Posterior cingulate gyrus (tissue), 11 donors: Measurements from ENCODE around the gene LRR1.
A peak's percentile ranks its signal among the peaks of the same experiment; 100 is the strongest.
"Not testable (repeated sequence)": the region's sequence is repeated elsewhere in the genome, so short reads cannot be mapped to it uniquely, and the experiment has no call there.

Experiments
- DNase-seq, 10 donors: peaks; one replicate each; pipeline versions ENCODE4 v3.0.0 to v3.0.0-alpha.2; 2020 to 2021; ENCODE audit warnings: mixed read lengths in 3 of 10
- intact Hi-C: fragments of 100-400 bp; cut with DNase I; formaldehyde crosslinking; loops from one replicate; pipeline ENCODE4 v1.15.1; 2023

The LRR1 gene

DNA sequence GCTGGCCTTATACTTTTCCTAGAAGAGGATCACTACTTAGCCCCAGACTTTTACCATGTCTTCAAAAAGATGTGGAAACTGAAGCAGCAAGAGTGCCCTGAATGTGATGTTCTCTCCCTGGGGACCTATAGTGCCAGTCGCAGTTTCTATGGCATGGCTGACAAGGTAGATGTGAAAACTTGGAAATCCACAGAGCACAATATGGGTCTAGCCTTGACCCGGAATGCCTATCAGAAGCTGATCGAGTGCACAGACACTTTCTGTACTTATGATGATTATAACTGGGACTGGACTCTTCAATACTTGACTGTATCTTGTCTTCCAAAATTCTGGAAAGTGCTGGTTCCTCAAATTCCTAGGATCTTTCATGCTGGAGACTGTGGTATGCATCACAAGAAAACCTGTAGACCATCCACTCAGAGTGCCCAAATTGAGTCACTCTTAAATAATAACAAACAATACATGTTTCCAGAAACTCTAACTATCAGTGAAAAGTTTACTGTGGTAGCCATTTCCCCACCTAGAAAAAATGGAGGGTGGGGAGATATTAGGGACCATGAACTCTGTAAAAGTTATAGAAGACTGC is 23.4 kb downstream of the LRR1 start:
- DNase-seq: no peak
- intact Hi-C loops: loop anchor here (5.0 kb wide), 1 partner anchor 240 kb away; no protein-coding TSS in a partner anchor

- DNase-seq: no peak
- intact Hi-C loops: loop anchor here (5.0 kb wide), 1 partner anchor 239 kb away; no protein-coding TSS in a partner anchor
These were observed 24.6 kb downstream of the LRR1 start for GRCh38 chr14:49623387-49623786.

GRCh38 chr14:49623941-49624839 is 25.4 kb downstream of the LRR1 start:
- intact Hi-C loops: loop anchor here (5.0 kb wide), 1 partner anchor 238 kb away; no protein-coding TSS in a partner anchor
- no peak for DNase-seq

DNA sequence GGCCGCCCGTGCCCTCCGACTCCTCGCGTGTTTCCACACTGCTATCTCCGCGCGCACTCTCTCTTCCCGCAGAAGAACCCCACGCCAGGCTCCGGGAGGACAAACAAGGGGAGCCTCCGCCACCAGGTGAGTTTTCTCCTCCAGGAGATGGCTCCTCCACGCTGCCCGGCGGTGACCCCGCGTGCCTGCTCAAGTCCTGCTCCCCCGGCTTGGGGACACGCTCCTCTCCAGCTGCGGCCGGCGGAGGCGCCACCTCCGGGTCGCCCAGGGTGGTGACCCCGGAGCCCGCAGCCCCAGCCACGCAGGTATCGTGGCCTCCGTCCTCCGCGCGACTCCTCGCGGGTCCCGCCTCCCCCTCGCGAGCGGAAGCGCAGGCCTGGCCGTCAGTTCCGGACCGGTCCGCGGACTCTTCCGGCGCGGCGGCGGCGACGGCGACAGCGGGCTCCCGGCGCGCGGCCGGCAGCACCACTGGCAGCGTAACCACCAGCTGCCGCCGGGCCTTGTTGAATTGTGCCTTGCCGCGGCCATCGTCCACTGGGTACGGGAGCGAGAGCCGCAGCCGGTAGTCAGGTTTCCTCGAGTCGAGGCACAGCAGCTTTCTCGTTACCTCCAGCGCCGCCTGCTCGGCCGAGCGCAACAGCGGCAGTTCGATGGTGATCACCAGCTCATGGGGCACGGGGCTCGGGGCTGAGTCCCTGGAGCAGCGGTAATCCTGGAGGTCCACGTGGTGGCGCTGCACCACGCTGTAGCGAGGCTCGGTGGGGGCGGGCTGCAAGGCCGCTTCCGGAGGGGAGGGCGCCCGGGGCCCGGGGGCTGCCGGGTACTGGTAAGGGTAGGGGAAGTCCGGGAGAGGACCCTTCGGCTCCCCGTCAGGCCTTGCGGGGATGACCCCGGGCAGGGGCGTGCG is 35.2 kb downstream of the LRR1 start:
- intact Hi-C loops: loop anchor here (1.0 kb wide), 3 partner anchors 54 to 218 kb away; partner anchors contain the start of genes KLHDC2, NEMF and POLE2
- peak; percentile 87 to 99 (median 94) for DNase-seq

DNA sequence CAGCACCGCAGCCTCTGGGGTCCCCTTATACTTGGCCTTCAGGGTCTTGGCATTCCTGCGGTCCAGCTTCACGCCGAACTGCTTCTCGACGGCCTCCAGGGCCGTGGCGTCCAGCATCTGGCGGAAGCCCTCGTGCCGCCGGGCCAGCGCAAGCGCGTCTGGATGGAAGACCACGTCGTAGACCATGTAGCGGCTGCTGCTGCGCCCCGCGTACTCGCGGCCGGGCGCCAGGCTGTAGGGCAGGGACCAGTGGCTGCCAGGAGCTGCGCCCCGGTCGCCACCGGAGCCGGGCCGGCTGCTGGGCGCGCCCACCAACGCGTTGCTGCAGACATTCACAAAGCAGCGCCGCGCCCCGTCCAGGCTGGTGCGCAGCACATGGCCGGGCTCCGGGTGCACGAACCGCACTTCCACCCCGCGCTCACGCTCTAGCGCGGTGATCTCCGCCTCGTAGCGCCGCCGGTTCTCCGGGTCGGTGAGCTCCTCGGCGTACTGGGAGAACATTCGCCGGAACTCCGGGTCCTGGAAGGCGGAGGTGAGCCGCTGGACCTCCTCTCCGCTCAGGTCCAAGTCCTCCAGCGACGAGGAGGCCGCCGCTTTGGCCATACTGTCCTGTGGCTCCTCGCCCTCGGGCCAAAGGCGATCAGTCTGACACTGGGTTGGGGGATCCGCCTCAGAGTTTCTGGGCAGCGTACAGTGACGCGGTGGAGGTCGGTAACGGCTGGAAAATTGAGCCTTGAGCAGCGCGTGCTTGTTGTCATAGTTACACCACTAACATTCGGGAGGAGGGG is 36.0 kb downstream of the LRR1 start, which contains the start of gene DNAAF2:
Gene DNAAF2 (minus strand): TSS at position 698 of the 788 bp plus-strand sequence. CDS start 95 bp downstream, at position 603.
- intact Hi-C loops: loop anchor here (1.0 kb wide), 3 partner anchors 54 to 218 kb away; partner anchors contain the start of genes KLHDC2, NEMF and POLE2
- peak in 8 of 10 donors; percentile 25 to 88 (median 38) for DNase-seq

- no peak for DNase-seq
- intact Hi-C loops: no loop called here
These were observed 38.1 kb downstream of the LRR1 start for GRCh38 chr14:49636866-49637265.

DNA sequence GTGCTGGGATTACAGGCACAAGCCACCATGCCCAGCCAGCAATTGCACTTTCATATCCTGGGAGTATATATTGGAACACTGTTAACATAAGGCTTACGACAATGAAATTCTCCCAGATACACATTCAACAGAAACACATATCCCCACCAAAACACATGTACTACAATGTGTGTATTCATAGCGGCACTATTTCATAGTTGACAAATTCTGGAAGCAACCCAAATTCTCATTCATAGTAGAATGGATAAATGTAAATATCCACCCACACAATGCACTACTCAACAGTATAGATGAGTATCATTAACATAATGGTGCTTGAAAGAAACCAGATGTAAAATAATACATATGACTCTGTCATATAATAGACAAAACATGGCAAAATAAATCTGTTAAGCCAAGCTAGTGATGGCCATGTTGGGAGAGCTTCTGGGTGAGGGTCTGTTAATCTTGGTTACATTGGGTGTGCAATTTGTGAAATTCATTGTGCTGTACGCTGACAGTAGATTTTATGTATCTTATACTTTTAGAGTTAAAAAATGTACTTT is 38.9 kb downstream of the LRR1 start:
- DNase-seq: no peak
- intact Hi-C loops: no loop called here

GRCh38 chr14:49640540-49641417 is 42.0 kb downstream of the LRR1 start:
- intact Hi-C loops: no loop called here
- no peak for DNase-seq

DNA sequence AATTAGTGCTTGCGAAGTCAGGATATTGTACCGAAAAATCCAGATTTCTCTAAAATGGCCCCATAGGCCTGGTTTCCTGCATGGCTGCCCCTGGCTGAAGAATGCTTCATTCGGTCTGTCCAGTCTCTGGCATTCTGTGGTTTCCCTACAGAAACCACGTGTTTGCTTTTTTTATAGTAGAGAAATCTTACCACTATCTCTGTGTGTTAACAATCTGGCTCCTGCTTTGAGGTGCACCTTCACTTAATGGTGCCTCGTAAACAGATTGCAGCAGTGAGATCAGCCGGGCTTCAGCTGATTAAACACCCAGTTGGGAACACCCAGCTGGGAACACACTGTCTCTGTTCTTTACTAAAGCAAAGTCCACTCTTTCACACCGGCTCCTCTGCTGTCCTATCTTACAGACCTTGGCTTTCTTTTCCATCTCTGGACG is 43.0 kb downstream of the LRR1 start:
- intact Hi-C loops: no loop called here
- DNase-seq: peak in 3 of 10 donors; percentile 22 to 41 (median 25)

GRCh38 chr14:49642163-49642562 is 43.4 kb downstream of the LRR1 start:
- intact Hi-C loops: no loop called here
- DNase-seq: no peak

GRCh38 chr14:49653508-49653907 is 54.8 kb downstream of the LRR1 start:
- DNase-seq: no peak
- intact Hi-C loops: no loop called here

- intact Hi-C loops: no loop called here
- DNase-seq: no peak
These were observed 55.8 kb downstream of the LRR1 start for GRCh38 chr14:49654511-49654910.

- DNase-seq, intact Hi-C loops: not testable (repeated sequence)
These were observed 58.8 kb downstream of the LRR1 start for GRCh38 chr14:49657500-49657899.

GRCh38 chr14:49659526-49660455 is 61.1 kb downstream of the LRR1 start:
- intact Hi-C loops: no loop called here

More at GRCh38 chr14:49659526-49660455, 61.1 kb downstream of the LRR1 start:
- DNase-seq: no peak
